ENCODE data around the gene CXCR2. TPM values are rescaled to one million over a fixed set of nuclear protein-coding genes. Genes with fewer than 3 reads are reported as not detected.

The CXCR2 gene
- total and polyA plus RNA-seq, 7 donors: 0.03 to 1.3 (median 0.63) TPM; not detected in 1

DNA sequence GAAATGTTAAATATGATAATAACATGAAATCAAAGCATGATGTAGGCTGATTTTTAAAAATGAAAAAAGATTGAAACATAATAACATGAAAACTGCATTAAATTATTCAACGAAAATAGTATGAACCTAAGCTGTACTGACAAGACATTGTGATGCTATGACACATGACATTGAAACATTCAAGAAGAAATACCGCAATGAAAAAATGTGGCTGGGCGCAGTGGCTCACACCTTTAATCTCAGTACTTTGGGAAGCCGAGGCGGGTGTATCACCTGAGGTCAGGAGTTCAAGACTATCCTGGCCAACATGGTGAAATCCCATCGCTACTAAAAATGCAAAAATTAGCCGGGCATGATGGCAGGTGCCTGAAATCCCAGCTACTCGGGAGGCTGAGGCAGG, 26.3 kb downstream of the CXCR2 start:
- no peak for DNase-seq
- intact Hi-C loops (cut with DNase I): no loop called here
- no peaks in the 10 kb centered on the region for H3K9me3 ChIP-seq
- no peaks in the 10 kb centered on the region for H3K4me1 ChIP-seq
- WGBS, 3 donors: 91 to 93% (median 93%) methylated on average over 8 of the region's 8 CpGs
- H3K36me3 ChIP-seq (ENCODE audit: insufficient read depth in 1 of 2, low read depth in 1 of 2): no peaks in the 10 kb centered on the region
- ATAC-seq: no peak
- no peak overlapping the region for H3K27ac ChIP-seq
- no peak overlapping the region for H3K4me3 ChIP-seq
- TF ChIP-seq CTCF (IDR thresholded peaks at IDR 0.05): no peak
- H3K27me3 ChIP-seq (ENCODE audit: insufficient read depth in 3 of 3, low read length in 2 of 3): no peaks in the 10 kb centered on the region

DNA sequence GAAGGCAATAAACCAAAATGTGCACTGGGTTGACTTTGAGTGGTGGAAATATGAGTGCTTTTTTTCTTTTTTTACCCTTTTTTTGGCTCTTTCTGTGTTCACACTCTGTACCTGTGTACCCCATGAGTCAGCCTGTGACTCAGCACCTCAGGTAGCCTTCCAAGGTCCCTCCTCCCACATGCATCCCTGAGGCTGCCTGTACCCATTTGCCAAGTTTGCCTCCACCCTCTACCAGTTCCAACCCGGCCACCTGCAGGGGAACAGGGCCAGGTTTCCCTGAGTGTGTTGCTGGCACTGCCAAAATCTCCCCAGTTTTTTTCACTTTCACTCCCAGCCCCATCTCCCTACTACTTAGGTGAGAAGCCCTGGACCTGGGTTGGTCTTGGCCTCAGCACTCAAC, 26.9 kb downstream of the CXCR2 start:
- H3K4me1 ChIP-seq: no peaks in the 10 kb centered on the region
- ATAC-seq (no peak), DNase-seq (no peak)
- 31 to 59% (median 38%) methylated on average over 1 of the region's 1 CpG for WGBS, 3 donors
- H3K9me3 ChIP-seq: no peaks in the 10 kb centered on the region
- no peak overlapping the region for H3K4me3 ChIP-seq
- no peak for TF ChIP-seq CTCF (IDR thresholded peaks at IDR 0.05)
- no peaks in the 10 kb centered on the region for H3K36me3 ChIP-seq (ENCODE audit: insufficient read depth in 1 of 2, low read depth in 1 of 2)
- intact Hi-C loops (cut with DNase I): no loop called here
- no peak overlapping the region for H3K27ac ChIP-seq
- no peaks in the 10 kb centered on the region for H3K27me3 ChIP-seq (ENCODE audit: insufficient read depth in 3 of 3, low read length in 2 of 3)

DNA sequence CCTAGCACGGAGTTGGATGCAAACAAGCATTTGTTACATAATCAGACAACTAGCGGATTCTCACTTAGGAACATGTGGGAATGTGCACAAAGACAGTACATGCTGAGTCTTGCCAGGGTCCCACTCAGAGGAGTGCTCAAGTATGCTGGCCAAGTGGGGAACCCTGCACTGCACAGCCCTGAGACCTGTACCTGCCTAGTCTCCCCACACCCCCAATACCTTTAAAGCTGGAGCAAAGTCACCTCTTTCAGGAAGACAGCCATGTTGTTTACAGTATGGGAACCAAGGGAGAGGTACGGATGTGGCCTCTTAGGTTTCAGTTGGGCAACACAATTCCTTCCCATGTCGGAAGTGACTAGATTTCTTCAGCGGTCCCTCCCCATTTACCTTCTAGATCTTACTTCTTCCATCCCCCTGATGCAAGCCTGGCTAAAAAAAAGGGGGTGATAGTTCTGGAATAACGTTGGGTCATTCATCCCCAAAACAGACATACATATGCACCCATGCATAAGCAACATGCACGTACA, 30.2 kb downstream of the CXCR2 start:
- ATAC-seq (no peak), DNase-seq (no peak)
- no peak overlapping the region for H3K4me3 ChIP-seq
- no peaks in the 10 kb centered on the region for H3K27me3 ChIP-seq (ENCODE audit: insufficient read depth in 3 of 3, low read length in 2 of 3)
- H3K36me3 ChIP-seq (ENCODE audit: insufficient read depth in 1 of 2, low read depth in 1 of 2): no peaks in the 10 kb centered on the region
- no peaks in the 10 kb centered on the region for H3K4me1 ChIP-seq
- H3K9me3 ChIP-seq: no peaks in the 10 kb centered on the region
- H3K27ac ChIP-seq: no peak overlapping the region
- intact Hi-C loops (cut with DNase I): no loop called here
- 79 to 90% (median 85%) methylated on average over 7 of the region's 7 CpGs for WGBS, 3 donors
- TF ChIP-seq CTCF (IDR thresholded peaks at IDR 0.05): no peak

DNA sequence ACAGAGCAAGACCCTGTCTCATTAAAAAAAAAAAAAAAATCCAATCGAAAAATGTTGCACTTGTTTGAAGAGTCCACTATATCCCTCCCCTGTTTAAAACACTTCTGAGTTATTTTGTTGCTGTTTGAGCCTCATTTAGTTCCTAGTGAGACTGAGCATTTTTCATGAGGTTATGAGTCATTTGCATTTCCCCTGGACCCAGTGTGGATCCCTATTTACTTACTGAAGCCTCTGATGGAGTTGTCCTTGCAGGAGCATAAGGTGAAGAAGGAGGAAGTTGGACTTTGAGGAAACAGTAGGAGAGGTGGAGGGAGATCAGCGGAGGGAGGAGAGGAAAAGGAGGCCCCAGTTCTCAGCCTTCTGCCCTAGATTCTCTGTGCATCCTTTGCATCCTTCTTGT, 35.8 kb downstream of the CXCR2 start:
- intact Hi-C loops (cut with DNase I): no loop called here
- Histone ChIP-seq H3K9me3 (no peaks in the 10 kb centered on the region), H3K4me1 (no peaks in the 10 kb centered on the region), H3K27ac (no peak overlapping the region), H3K27me3 (ENCODE audit: insufficient read depth in 3 of 3, low read length in 2 of 3) (peaks cover 0 to 2% (median 0%) of the 10 kb centered on the region in 3 donors), H3K4me3 (no peak overlapping the region), H3K36me3 (ENCODE audit: insufficient read depth in 1 of 2, low read depth in 1 of 2) (no peaks in the 10 kb centered on the region)
- no peak for ATAC-seq
- no peak for TF ChIP-seq CTCF (IDR thresholded peaks at IDR 0.05)
- no peak for DNase-seq
- 67 to 78% (median 71%) methylated on average over 2 of the region's 2 CpGs for WGBS, 3 donors

GRCh38 chr2:218162814-218163213, 37.0 kb downstream of the CXCR2 start:
- Histone ChIP-seq H3K27ac (no peak overlapping the region), H3K9me3 (no peaks in the 10 kb centered on the region), H3K36me3 (ENCODE audit: insufficient read depth in 1 of 2, low read depth in 1 of 2) (no peaks in the 10 kb centered on the region), H3K4me3 (no peak overlapping the region), H3K4me1 (no peaks in the 10 kb centered on the region), H3K27me3 (ENCODE audit: insufficient read depth in 3 of 3, low read length in 2 of 3) (peaks cover 0 to 2% (median 0%) of the 10 kb centered on the region in 3 donors)
- ATAC-seq (no peak), DNase-seq (no peak)
- intact Hi-C loops (cut with DNase I): no loop called here
- WGBS, 3 donors: 76 to 96% (median 88%) methylated on average over 1 of the region's 1 CpG
- TF ChIP-seq CTCF (IDR thresholded peaks at IDR 0.05): no peak

All from psoas muscle (tissue), 8 donors.